HG02588 (cell line): ENCODE measurements around the gene PPP4R2.
"Not testable (repeated sequence)": the region's sequence is repeated elsewhere in the genome, so short reads cannot be mapped to it uniquely, and the experiment has no call there.

ENCODE experiments used
- ATAC-seq: cut with Tn5 transposase; IDR thresholded peaks from one replicate; pipeline ENCODE4 v1.9.1; 2021; ENCODE audit warnings: mild to moderate bottlenecking, moderate library complexity; ENCODE audit not compliant: unreplicated experiment

Gene PPP4R2

DNA sequence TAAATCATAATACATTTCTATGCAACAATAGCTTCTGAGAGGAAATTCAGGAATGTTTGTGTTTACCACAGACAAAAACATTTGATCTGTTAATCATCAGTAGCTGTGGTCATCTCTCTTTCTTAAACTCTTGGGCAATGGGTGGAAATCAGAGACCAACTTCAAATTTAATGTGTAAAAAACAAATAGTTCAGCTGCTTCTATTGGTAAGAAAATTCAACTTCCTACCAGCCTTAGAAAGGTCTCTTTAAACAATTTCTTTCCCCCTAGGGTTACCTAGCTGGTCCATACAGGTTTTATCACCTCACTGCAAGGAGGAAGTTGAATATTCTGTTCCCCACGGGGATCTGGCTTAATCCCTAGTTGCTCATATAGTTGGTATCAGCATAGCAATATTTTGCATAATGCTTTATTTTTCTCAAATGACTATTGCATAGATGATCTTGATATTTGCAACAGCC is 20.3 kb upstream of the PPP4R2 start:
- ATAC-seq, result no peak

- peak; percentile 62 for ATAC-seq
These were observed 19.4 kb upstream of the PPP4R2 start for GRCh38 chr3:72977060-72977808.

DNA sequence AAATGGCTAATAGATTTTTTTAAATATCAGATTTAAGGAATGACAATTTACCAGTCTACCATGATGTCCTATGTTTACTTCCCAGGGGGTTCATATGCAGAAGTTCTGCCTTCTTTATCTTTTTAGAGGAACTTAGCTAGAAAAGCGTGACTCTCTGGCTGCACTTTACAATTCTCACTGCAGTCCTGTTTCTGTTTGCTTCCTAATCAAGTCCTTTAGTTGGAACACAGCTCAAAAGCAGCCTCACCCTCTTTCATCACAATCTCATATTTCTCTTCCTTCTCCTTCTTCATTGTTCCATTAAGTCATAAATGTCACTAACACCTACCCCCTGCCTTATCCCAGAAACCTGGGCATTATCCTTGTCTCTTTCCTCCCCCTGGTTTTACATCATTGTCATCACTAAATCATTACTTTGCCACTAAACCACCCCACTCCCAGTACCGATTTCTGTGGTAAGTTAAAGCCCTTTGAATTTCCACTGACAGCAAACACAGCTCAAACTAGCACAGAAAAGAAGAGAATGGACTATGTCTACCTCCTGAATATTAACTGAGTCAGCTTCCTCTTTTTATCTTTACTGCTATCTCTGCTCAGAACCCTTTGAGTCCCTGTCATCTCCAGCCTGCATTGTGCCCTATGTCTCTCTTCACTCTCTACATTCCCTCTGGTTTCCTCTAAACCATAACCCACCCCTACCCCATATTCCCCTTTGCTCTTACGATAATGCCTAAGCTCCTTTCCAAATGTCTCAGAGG is 13.8 kb upstream of the PPP4R2 start:
- no peak for ATAC-seq

- no peak for ATAC-seq
These were observed 11.0 kb upstream of the PPP4R2 start for GRCh38 chr3:72985576-72985975.

GRCh38 chr3:72990701-72991395 is 5.8 kb upstream of the PPP4R2 start:
- no peak for ATAC-seq

DNA sequence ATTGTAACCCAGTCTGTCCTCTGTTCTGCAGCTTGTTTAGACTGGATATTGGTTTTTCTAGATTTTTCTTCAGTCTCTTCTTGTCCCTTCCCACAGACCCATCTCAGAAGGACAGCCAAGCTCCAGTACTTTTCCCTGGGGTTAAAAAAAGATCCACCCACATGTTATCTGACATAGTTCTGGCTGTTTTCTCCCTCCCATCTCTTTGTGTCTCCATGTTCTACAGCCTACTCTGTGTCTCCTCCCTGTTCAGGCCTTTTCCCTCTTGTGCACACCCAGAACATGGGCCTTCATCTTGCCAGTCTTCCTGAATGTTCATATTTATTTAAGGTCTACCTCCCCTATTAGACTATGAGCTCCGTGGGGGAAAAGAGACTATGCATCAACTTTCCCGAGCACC is 5.1 kb upstream of the PPP4R2 start:
- ATAC-seq, result no peak

- ATAC-seq, result no peak
These were observed 3.2 kb upstream of the PPP4R2 start for GRCh38 chr3:72993391-72993790.

- no peak for ATAC-seq
These were observed 1.3 kb upstream of the PPP4R2 start for GRCh38 chr3:72995337-72995736.

- no peak for ATAC-seq
These were observed 514 bp upstream of the PPP4R2 start for GRCh38 chr3:72996121-72996472.

DNA sequence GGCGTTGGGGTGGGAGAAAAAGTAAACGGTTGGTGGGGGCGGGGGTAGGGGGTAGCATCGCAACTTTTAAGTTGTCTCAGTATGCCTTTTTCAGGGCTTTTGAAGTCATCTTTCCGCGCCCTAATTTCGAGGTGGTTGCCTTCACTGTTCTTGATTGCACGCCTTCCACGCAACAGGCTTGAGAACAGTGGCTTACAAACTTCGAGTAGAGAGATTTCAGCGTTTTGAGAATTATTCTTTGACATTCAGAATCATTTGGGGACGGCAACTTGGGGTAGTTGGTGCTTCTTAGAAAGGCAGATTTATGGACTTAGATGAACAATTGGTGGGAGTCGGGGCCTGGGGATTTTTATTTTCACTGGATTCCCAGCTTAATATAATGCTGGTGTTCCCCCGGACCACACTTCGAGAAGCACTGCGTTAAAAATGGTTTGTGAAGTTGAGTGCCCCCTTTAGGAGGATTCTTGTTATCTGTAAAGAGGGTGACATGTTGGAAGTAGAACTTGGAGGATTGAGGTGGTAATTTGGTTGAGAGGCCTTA is 880 bp downstream of the PPP4R2 start:
- ATAC-seq, result no peak

DNA sequence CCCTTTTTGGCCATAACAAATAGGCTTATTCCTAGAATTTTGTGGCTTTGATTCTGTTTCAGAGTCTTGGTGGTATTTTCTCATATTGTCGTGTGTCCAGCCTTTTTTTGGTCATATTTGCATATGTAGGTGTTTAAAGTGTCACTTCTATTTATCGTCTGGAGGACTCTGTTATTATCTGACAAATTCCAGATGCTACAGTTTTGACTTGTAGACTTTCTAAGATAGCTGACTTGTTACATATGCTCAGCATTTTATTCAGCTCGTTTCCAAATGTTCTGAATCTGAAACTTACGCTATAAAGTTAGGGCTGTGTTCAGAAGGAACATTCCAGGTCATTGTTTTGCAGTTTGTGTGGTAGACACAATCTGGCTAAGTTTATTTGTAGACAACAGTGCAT is 1.9 kb downstream of the PPP4R2 start:
- no peak for ATAC-seq

DNA sequence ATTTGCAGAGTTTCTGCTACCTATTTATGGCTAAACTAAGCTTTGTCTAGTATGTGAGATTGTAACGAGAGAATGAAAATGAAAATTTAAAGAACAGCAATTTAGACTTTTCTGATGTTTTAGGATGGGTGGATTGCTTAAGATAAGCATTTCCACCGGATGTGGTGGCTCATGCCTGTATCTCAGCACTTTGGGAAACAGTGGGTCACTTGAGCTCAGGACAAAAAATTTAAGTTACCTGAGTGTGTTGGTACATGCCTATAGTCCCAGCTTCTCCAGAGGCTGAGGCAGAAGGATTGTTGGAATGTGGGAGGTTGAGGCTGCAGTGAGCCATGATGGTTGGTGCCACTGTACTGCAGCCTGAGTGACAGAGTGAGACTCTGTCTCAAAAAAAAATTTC is 3.3 kb downstream of the PPP4R2 start:
- no peak for ATAC-seq

DNA sequence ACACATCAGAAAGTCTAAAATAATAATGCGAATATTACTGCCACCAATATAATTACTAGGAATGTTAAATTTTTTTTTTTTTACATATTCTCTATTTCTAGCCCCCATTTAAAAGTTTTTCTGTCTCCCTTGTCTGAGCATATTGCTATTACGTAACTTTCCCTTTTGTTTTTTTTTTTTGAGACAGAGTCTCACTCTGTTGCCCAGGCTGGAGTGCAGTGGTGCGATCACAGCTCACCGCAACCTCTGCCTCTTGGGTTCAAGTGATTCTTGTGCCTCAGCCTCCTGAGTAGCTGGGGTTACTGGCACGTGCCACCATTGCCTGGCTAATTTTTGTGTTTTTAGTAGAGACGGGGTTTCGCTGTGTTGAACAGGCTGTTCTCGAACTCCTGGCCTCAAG is 6.4 kb downstream of the PPP4R2 start:
- ATAC-seq, result not testable (repeated sequence)

DNA sequence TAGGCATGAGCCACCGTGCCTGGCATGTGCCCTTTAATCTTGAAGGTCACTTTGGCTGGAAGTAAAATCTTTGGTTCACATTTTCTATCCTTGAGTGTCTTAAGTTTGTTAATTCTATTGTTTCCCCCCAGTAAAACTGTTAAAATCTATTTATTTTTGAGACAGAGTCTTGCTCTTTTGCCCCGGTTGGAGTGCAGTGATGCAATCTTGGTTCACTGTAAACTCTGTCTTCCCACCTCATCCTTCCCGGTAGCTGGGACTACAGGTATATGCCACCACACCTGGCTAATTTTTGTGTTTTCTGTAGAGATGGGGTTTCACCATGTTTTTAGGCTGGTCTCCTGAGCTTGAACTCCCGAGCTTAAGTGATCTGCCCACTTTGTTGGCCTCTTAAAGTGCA is 7.7 kb downstream of the PPP4R2 start:
- ATAC-seq, result no peak

- ATAC-seq, result no peak
These were observed 11.5 kb downstream of the PPP4R2 start for GRCh38 chr3:73007992-73008712.

DNA sequence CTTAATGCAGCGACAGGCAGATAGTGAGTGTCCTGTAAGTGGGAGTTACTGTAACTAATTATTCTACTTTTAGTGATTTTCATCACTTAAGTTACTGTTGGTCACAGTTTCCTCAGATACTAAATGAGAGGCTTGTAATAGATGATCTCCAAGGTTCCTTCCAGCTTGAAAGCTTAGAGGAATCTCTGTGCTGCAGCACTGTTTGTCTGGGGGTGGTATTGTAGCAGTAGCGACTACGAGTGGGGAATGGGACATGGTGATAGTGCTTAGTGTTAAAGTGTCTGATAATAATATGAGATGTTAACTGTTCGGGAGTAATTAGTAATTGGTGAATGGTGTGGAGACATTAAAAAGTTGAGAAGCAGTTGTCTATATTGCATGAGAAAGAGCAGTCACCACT is 12.4 kb downstream of the PPP4R2 start:
- no peak for ATAC-seq

DNA sequence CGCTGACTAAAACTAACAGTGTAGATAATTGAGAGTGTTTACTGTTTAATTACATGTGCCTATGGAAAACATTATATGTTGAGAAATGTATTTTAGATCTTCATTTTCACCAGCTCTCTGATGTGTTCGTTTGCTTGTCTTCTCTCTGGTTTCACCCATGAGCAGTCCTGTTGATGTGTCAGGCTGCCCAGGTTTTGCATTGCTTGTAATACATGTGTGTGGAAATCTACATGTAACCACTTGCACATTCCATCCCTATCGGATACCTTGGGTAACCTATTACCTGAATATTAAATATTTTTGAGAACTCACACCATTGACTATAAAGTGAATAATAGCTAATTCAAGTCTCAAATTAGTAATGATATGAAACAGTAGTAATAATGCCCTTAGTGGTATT is 13.1 kb downstream of the PPP4R2 start:
- ATAC-seq, result no peak

DNA sequence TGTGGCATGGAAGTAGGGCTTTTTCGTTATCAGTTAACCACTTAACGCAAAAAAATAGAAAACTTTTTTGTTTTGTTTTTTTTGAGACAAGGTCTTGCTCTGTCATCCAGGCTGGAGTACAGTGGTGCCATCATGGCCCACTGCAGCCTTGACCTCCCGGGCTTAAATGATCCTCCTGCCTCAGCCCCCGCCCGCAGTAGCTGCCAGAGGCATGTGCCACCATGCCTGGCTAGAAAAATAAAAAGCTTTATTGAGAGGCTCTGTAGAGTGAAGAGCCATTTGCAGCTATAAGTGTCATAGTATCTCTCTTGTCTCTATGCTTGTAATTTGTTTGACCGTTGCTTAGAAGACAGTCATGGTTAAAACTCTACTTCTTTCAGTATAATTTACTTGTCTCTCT is 13.5 kb downstream of the PPP4R2 start:
- no peak for ATAC-seq

GRCh38 chr3:73018298-73018697 is 21.7 kb downstream of the PPP4R2 start:
- no peak for ATAC-seq

- no peak for ATAC-seq
These were observed 22.3 kb downstream of the PPP4R2 start for GRCh38 chr3:73018790-73019441.
